ENCODE measurements around the gene NHERF2. TPM values are rescaled to one million over a fixed set of nuclear protein-coding genes. Genes with fewer than 3 reads are reported as not detected.

NHERF2 gene
- total and polyA plus RNA-seq, 9 of the 15 experiments (the other 6 are each of a cell fraction or from before 2014, with no cell fraction given), result 0.15 to 42.0 (median 12.5) TPM

DNA sequence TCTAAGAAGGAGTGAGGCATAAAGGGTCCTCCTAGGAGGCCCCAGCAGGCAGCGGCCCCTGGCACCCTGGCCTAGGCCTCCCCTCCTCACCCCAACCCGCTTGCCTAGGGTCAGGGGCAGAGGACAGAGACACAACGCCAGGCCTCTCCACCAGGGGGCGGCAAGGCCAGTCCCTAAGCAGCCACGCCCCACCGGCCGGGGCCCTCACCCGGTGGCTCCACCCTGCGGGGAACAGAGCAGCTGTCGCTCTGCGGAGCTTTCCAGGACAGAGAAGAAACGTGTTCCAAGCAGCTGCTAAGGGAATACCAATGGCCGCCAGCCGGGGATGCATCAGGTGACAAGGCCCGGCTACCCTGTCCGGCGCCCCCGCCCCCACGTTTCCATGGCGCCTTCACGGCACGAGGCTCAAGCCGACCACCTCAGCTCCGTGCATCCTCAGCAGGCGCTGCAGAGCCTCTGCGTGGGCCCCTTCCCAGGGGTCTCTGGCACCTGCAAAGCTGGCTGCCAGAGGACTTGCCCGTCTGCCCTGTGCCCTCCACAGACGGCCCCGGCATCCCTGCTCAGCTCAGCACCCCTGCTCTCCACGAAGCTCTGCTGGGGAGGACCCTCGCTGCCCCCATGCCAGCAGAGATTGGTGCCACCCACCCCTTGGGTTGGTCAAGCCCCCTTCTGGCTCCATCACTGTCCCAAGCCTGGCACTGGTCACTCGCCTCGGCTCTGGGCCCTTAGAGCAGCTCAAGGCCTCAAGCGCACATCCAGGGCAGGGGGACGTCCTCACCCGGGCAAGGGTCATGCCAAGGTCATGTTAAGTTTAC lies 22.7 kb upstream of the NHERF2 start (continued):
- TF ChIP-seq, protein P1, sequence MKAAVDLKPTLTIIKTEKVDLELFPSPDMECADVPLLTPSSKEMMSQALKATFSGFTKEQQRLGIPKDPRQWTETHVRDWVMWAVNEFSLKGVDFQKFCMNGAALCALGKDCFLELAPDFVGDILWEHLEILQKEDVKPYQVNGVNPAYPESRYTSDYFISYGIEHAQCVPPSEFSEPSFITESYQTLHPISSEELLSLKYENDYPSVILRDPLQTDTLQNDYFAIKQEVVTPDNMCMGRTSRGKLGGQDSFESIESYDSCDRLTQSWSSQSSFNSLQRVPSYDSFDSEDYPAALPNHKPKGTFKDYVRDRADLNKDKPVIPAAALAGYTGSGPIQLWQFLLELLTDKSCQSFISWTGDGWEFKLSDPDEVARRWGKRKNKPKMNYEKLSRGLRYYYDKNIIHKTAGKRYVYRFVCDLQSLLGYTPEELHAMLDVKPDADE (conservative IDR thresholded peaks at IDR 0.05; ENCODE audit: control insufficient read depth, low read depth, low read length), result peak; percentile 87
- TF ChIP-seq, protein P2, sequence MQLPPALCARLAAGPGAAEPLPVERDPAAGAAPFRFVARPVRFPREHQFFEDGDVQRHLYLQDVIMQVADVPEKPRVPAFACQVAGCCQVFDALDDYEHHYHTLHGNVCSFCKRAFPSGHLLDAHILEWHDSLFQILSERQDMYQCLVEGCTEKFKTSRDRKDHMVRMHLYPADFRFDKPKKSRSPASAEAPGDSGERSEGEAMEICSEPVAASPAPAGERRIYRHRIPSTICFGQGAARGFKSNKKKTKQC (CRISPR knock-in tag; IDR thresholded peaks at IDR 0.05), result peak; percentile 19; the same call in 1 of the 2 replicates
- TF ChIP-seq EP300 (IDR thresholded peaks at IDR 0.05; ENCODE audit: low read length) (0 out of 2 replicates have a peak, but pooled peaks have one; percentile 5), BHLHE40 (IDR thresholded peaks at IDR 0.05; ENCODE audit: low read length) (peak; percentile 74; the same call in 1 of the 2 replicates), JUND (IDR thresholded peaks at IDR 0.05; ENCODE audit: borderline replicate concordance, low read depth, low read length) (peak; percentile 49; the same call in 1 of the 2 replicates), JUND (tag; IDR thresholded peaks at IDR 0.05; ENCODE audit: borderline replicate concordance, low read depth, low read length) (no peak; the same call in 2 of the 3 replicates), HMGN3 (IDR thresholded peaks at IDR 0.05; ENCODE audit: borderline replicate concordance, extremely low read depth, insufficient read length, low read depth, low read length) (peak; percentile 91), L3MBTL2 (IDR thresholded peaks at IDR 0.05) (peak; percentile 64), SIN3A (IDR thresholded peaks at IDR 0.05; ENCODE audit: borderline replicate concordance in 2 of 2, control insufficient read depth in 1 of 2, low read depth in 2 of 2, low read length in 2 of 2) (peak; percentile 91 to 97), DMBX1 (CRISPR knock-in tag; IDR thresholded peaks at IDR 0.05; ENCODE audit: borderline replicate concordance) (no peak)
- TF ChIP-seq, protein P3, sequence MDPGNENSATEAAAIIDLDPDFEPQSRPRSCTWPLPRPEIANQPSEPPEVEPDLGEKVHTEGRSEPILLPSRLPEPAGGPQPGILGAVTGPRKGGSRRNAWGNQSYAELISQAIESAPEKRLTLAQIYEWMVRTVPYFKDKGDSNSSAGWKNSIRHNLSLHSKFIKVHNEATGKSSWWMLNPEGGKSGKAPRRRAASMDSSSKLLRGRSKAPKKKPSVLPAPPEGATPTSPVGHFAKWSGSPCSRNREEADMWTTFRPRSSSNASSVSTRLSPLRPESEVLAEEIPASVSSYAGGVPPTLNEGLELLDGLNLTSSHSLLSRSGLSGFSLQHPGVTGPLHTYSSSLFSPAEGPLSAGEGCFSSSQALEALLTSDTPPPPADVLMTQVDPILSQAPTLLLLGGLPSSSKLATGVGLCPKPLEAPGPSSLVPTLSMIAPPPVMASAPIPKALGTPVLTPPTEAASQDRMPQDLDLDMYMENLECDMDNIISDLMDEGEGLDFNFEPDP (CRISPR knock-in tag; IDR thresholded peaks at IDR 0.05), result no peak
- TF ChIP-seq, protein P4, sequence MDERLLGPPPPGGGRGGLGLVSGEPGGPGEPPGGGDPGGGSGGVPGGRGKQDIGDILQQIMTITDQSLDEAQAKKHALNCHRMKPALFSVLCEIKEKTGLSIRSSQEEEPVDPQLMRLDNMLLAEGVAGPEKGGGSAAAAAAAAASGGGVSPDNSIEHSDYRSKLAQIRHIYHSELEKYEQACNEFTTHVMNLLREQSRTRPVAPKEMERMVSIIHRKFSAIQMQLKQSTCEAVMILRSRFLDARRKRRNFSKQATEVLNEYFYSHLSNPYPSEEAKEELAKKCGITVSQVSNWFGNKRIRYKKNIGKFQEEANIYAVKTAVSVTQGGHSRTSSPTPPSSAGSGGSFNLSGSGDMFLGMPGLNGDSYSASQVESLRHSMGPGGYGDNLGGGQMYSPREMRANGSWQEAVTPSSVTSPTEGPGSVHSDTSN (CRISPR knock-in tag; IDR thresholded peaks at IDR 0.05; ENCODE audit: low read depth), result no peak
- TF ChIP-seq, protein P4 (tag; conservative IDR thresholded peaks at IDR 0.05; ENCODE audit: low read depth), result peak; percentile 25; the same call in 1 of the 2 replicates
- TF ChIP-seq, protein P5, sequence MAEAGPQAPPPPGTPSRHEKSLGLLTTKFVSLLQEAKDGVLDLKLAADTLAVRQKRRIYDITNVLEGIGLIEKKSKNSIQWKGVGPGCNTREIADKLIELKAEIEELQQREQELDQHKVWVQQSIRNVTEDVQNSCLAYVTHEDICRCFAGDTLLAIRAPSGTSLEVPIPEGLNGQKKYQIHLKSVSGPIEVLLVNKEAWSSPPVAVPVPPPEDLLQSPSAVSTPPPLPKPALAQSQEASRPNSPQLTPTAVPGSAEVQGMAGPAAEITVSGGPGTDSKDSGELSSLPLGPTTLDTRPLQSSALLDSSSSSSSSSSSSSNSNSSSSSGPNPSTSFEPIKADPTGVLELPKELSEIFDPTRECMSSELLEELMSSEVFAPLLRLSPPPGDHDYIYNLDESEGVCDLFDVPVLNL (CRISPR knock-in tag; IDR thresholded peaks at IDR 0.05; ENCODE audit: low read depth), result 0 out of 2 replicates have a peak, but pooled peaks have one; percentile 8
- TF ChIP-seq, protein P6, sequence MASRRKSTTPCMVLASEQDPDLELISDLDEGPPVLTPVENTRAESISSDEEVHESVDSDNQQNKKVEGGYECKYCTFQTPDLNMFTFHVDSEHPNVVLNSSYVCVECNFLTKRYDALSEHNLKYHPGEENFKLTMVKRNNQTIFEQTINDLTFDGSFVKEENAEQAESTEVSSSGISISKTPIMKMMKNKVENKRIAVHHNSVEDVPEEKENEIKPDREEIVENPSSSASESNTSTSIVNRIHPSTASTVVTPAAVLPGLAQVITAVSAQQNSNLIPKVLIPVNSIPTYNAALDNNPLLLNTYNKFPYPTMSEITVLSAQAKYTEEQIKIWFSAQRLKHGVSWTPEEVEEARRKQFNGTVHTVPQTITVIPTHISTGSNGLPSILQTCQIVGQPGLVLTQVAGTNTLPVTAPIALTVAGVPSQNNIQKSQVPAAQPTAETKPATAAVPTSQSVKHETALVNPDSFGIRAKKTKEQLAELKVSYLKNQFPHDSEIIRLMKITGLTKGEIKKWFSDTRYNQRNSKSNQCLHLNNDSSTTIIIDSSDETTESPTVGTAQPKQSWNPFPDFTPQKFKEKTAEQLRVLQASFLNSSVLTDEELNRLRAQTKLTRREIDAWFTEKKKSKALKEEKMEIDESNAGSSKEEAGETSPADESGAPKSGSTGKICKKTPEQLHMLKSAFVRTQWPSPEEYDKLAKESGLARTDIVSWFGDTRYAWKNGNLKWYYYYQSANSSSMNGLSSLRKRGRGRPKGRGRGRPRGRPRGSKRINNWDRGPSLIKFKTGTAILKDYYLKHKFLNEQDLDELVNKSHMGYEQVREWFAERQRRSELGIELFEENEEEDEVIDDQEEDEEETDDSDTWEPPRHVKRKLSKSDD (conservative IDR thresholded peaks at IDR 0.05; ENCODE audit: low read length), result 0 out of 2 replicates have a peak, but pooled peaks have one; percentile 64

Measured in K562 (cell line).